Parathyroid adenoma (tissue), 2 donors: Measurements from ENCODE around the gene CLIC6.

Experiments
- H2AFZ ChIP-seq: fragments of 300-600 bp; sonication (generic); one replicate; pipeline ENCODE4 v1.7.0; 2017; ENCODE audit warnings: antibody characterized with exemption, mild to moderate bottlenecking
- H3K27ac ChIP-seq: fragments of 300-600 bp; sonication (generic); one replicate; pipeline ENCODE4 v1.7.0; 2017
- H3K27me3 ChIP-seq: fragments of 300-600 bp; sonication (generic); one replicate; pipeline ENCODE4 v1.7.0; 2017; ENCODE audit warnings: low read length; ENCODE audit not compliant: control insufficient read depth, insufficient read depth
- H3K36me3 ChIP-seq: fragments of 300-600 bp; sonication (generic); one replicate; pipeline ENCODE4 v1.7.0; 2017; ENCODE audit warnings: low read length; ENCODE audit not compliant: control insufficient read depth, insufficient read depth
- H3K4me1 ChIP-seq: fragments of 300-600 bp; sonication (generic); one replicate; pipeline ENCODE4 v1.7.0; 2017; ENCODE audit warnings: control low read depth
- H3K4me2 ChIP-seq: fragments of 300-600 bp; sonication (generic); one replicate; pipeline ENCODE4 v1.7.0; 2017; ENCODE audit warnings: low read length
- H3K4me3 ChIP-seq: fragments of 300-600 bp; sonication (generic); one replicate; pipeline ENCODE4 v1.7.0; 2017; ENCODE audit warnings: low read depth, low read length
- H3K79me2 ChIP-seq: fragments of 300-600 bp; sonication (generic); one replicate; pipeline ENCODE4 v1.7.0; 2017; ENCODE audit warnings: control low read depth
- H3K9ac ChIP-seq: fragments of 300-600 bp; sonication (generic); one replicate; pipeline ENCODE4 v1.7.0; 2017; ENCODE audit warnings: mild to moderate bottlenecking
- H3K9me3 ChIP-seq: fragments of 300-600 bp; sonication (generic); one replicate; pipeline ENCODE4 v1.7.0; 2017; ENCODE audit warnings: low read length; ENCODE audit not compliant: control insufficient read depth
- TF ChIP-seq, protein P1 (sequence below): fragments of 300-600 bp; sonication (generic); IDR thresholded peaks from one replicate; pipeline ENCODE4 v1.7.0; 2017; ENCODE audit warnings: antibody characterized with exemption, mild to moderate bottlenecking
- donor health status: primary hyperparathyroidism.

Gene CLIC6

DNA sequence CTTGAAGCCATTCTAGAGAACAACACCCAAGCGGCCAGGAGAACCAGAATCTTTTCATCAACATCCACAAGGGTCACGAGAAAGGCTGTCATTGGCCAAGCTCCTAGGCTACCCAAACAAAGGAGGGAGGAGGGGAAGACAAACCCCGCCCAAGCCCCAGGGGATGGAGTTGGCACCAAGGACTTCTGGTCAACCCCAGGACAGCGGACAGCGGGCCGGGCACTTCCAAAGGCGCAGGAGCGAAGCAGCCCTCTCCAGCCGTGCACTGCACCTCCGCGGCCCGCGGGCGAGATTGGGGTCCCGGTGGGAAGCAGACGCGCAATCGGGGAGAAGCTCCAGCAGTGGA, at the start of gene CLIC6:
CLIC6 (plus strand) TSS at position 192 of the 346 bp plus-strand sequence. CDS start 395 bp downstream, outside the sequence.
- Histone ChIP-seq H3K4me2 (peak within 1 kb of the TSS; percentile 86), H3K4me3 (peak within 1 kb of the TSS; percentile 72), H3K36me3 (no peaks in the 10 kb centered on the region), H3K9me3 (no peaks in the 10 kb centered on the region), H3K27ac (peak within 1 kb of the TSS; percentile 71), H3K79me2 (no peaks in the 10 kb centered on the region), H3K9ac (peak within 1 kb of the TSS; percentile 53), H3K4me1 (peaks cover 2% of the 10 kb centered on the region), H3K27me3 (no peaks in the 10 kb centered on the region), H2AFZ (peak within 1 kb of the TSS; percentile 85)
- TF ChIP-seq, protein P1, sequence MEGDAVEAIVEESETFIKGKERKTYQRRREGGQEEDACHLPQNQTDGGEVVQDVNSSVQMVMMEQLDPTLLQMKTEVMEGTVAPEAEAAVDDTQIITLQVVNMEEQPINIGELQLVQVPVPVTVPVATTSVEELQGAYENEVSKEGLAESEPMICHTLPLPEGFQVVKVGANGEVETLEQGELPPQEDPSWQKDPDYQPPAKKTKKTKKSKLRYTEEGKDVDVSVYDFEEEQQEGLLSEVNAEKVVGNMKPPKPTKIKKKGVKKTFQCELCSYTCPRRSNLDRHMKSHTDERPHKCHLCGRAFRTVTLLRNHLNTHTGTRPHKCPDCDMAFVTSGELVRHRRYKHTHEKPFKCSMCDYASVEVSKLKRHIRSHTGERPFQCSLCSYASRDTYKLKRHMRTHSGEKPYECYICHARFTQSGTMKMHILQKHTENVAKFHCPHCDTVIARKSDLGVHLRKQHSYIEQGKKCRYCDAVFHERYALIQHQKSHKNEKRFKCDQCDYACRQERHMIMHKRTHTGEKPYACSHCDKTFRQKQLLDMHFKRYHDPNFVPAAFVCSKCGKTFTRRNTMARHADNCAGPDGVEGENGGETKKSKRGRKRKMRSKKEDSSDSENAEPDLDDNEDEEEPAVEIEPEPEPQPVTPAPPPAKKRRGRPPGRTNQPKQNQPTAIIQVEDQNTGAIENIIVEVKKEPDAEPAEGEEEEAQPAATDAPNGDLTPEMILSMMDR, result no peak

DNA sequence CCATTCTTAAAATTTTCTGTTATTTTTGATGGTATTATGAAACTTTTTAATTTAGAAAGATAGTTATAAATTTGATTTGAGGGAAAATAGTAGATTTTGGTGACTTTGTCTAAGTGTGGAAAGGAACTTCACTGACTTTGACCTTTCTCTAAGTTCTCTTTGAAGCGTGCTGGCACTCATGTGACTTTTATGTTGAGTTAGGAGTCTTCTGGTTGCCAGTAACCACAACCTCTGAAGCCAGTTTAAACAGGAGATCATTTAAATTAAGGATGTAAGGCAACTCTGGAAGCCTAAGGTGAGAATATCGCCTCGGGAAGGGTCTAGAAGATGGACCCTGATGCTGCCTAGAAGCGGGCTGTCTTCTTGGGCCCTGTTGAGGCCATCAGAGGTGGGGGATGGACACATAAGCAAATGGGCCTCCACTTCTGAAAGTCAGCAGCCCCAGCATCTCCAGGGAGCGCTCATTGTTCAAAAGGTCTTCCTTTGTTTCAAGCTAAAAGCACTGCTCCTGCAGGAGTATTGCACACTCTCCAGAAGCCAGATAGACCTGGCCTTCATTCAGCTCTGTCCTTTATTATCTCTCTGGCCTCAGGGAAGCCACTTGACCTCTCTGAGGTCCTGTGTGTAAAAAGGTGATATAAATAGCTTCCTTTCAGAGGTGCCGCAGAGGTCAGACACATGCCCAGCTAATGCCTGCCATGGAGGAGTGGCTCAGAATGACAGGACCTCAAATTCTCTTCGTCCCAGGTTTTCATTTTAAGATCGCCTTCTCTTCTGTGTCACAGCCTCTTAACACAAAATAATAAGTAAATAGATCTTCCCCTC, 48.7 kb upstream of the CLIC6 start:
- H3K27me3 ChIP-seq, result no peaks in the 10 kb centered on the region
- no peak overlapping the region for H3K27ac ChIP-seq
- no peak overlapping the region for H3K4me3 ChIP-seq
- no peaks in the 10 kb centered on the region for H3K79me2 ChIP-seq
- TF ChIP-seq, protein P1, result no peak
- H3K9me3 ChIP-seq, result no peaks in the 10 kb centered on the region
- no peak overlapping the region for H2AFZ ChIP-seq
- H3K4me2 ChIP-seq, result no peak overlapping the region
- H3K4me1 ChIP-seq, result peaks cover 2% of the 10 kb centered on the region
- H3K36me3 ChIP-seq, result no peaks in the 10 kb centered on the region
- no peak overlapping the region for H3K9ac ChIP-seq

DNA sequence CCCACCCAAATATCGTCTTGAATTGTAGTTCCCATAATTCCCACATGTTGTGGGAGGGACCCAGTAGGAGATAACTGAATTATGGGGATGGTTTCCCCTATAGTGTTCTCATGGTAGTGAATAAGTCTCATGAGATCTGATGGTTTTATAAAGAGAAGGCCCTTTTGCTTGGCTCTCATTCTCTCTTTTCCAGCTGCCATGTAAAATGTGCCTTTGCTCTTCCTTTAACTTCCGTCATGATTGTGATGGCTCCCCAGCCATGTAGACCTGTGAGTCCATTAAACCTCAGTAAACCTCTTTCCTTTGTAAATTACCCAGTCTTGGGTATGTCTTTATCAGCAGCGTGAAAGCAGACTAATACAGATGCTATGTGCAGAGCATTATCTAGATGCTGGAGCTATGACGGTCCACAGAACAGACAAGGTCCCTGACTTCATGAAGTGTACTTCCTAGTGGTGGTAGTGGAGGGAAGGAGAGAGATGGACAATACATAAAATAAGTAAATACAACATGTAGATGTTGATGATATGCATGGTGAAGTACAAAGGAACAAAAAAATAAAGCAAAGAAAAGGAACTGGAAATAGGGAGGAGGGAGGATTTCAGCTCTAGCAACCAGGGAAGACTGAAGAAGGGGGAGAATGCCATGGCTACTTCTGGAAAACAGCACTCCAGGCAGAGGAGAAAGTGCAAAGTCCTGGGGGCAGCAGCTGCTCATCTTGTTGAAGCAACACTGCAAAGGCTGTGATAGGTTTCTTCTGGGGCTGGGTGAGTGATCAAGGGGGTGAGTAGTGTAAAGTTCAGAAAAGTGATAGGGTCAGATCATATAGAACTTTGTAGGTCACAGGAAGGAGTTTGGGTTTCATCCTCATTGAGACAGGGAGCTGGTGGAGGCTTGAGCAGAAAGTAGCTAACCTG, 47.1 kb upstream of the CLIC6 start:
- no peak overlapping the region for H3K4me3 ChIP-seq
- H3K27me3 ChIP-seq, result no peaks in the 10 kb centered on the region
- TF ChIP-seq, protein P1, result no peak
- H3K4me2 ChIP-seq, result no peak overlapping the region
- no peaks in the 10 kb centered on the region for H3K36me3 ChIP-seq
- no peaks in the 10 kb centered on the region for H3K9me3 ChIP-seq
- no peaks in the 10 kb centered on the region for H3K4me1 ChIP-seq
- no peaks in the 10 kb centered on the region for H3K79me2 ChIP-seq
- H3K9ac ChIP-seq, result no peak overlapping the region
- H2AFZ ChIP-seq, result no peak overlapping the region
- H3K27ac ChIP-seq, result no peak overlapping the region

DNA sequence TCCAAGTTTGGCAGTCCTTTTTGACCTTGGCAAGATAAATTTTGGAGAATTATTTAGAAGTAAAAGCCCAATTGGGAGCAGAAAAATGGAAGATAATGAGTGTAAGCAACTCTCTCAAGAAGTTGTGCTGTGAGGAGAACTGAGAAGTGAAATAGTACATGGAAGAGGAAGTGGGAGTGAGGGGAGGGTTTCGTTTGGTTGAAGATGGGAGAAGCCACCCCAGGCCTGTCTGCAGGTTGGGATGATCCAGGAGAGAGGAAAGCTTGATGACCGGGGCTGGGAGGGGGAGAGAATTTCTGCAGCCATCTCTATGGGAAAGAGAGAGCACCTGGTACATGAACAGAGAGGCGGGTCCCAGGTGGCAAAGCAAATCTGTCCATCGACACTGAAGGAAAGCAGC, 45.3 kb upstream of the CLIC6 start:
- H2AFZ ChIP-seq, result no peak overlapping the region
- H3K9ac ChIP-seq, result no peak overlapping the region
- no peaks in the 10 kb centered on the region for H3K36me3 ChIP-seq
- H3K4me2 ChIP-seq, result no peak overlapping the region
- no peaks in the 10 kb centered on the region for H3K9me3 ChIP-seq
- TF ChIP-seq, protein P1, result no peak
- H3K4me1 ChIP-seq, result no peaks in the 10 kb centered on the region
- H3K27ac ChIP-seq, result no peak overlapping the region
- no peaks in the 10 kb centered on the region for H3K27me3 ChIP-seq
- no peaks in the 10 kb centered on the region for H3K79me2 ChIP-seq
- H3K4me3 ChIP-seq, result no peak overlapping the region
